Measurements from ENCODE around the gene KCNK18.

The KCNK18 gene

DNA sequence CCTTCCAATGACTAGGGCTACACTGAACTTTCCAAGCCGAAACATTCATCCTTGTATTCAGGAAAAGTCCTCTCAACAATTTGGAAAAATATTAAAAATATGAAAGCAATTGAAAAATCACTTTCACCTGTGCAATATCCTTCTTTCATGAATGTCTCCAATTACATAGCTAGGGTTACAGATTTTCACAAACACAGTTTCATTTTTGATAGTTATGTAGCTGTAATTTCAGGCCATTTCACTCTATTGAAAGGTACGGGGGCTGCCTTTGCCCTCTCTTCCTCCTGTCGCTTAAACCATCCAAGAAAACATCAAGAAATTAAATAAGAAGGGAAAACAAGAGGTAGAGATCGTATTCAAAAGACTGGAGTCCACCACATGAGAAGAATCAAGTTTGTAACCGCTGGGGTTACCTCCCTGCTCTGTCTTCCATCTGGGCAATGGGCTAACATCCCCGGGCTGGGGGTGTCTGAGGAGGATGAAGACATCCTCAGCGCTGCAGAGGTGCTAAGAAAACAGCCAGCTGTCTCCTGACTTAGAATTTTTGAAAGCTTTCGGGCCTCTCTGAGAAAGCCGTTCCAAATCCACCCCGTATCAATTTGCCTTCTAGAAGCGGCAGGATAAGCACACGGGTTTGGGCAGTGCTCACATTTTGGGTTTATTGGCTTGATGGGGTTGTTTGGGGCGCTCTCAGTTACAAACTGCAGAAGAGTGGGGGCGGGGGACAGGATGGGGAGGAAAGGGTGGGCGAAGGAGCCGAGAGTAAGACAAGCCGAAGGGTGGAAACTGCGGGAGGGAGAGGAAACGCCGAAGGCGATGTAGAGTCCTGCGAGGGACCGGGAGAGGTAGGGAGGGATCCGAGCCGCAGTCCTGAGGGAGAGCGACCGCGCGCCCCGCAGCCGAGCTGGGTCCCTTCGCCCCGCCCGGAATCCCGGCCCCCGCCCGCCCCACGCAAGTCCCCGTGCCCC, 34.9 kb upstream of the KCNK18 start:
- TF ChIP-seq, protein P1, sequence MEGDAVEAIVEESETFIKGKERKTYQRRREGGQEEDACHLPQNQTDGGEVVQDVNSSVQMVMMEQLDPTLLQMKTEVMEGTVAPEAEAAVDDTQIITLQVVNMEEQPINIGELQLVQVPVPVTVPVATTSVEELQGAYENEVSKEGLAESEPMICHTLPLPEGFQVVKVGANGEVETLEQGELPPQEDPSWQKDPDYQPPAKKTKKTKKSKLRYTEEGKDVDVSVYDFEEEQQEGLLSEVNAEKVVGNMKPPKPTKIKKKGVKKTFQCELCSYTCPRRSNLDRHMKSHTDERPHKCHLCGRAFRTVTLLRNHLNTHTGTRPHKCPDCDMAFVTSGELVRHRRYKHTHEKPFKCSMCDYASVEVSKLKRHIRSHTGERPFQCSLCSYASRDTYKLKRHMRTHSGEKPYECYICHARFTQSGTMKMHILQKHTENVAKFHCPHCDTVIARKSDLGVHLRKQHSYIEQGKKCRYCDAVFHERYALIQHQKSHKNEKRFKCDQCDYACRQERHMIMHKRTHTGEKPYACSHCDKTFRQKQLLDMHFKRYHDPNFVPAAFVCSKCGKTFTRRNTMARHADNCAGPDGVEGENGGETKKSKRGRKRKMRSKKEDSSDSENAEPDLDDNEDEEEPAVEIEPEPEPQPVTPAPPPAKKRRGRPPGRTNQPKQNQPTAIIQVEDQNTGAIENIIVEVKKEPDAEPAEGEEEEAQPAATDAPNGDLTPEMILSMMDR (IDR thresholded peaks at IDR 0.05; ENCODE audit: low read depth, low read length), result no peak
- H3K4me3 ChIP-seq (ENCODE audit: low read depth, low read length), result no peak overlapping the region

DNA sequence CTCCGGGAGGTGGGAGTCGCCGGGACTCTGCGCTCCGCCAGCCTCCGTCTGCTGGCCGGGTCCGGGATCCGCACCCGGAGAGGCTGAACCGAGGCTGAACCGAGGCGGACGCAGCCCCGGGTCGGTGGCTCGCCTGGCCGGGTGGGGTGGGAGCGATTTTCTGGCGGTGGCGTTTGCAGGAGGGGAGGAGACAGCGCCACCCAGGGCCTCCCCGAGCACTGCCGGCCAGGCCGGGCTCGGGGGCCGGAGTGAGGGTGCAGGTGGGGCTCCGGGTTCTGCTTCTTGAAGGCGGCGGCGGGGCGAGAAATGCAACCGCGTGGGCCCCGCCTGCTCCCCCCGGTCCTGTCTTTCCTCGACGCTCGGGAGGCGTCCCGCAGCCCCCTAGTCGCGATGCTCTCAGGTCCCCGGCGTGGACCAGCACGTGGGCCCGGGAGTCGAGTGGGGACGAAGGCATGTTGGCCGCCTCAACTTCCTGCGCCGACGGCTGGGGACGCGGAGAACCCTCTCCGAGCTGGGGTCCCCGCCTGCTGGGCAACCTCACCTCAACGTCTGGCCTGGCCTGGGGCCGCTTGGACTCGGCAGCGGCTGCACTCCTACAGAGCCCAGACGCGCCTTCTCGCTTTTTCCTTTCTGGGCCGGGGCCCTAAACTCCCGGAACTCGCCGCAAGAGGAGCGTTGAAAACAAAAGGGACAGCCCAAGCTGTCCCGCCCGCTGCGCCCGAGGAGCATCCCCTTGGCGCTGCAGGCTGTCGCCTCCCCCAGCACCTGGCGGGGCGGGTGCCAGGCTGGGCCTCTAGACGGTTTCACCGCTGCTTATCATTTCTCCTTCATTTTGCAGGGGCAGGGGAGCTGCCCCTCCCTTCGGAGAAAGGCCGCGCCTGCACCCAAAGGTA, 34.0 kb upstream of the KCNK18 start:
- TF ChIP-seq, protein P1 (IDR thresholded peaks at IDR 0.05; ENCODE audit: low read depth, low read length), result no peak
- no peak overlapping the region for H3K4me3 ChIP-seq (ENCODE audit: low read depth, low read length)

GRCh38 chr10:117163954-117164548, 33.2 kb upstream of the KCNK18 start:
- TF ChIP-seq, protein P1 (IDR thresholded peaks at IDR 0.05; ENCODE audit: low read depth, low read length), result no peak
- H3K4me3 ChIP-seq (ENCODE audit: low read depth, low read length), result no peak overlapping the region

DNA sequence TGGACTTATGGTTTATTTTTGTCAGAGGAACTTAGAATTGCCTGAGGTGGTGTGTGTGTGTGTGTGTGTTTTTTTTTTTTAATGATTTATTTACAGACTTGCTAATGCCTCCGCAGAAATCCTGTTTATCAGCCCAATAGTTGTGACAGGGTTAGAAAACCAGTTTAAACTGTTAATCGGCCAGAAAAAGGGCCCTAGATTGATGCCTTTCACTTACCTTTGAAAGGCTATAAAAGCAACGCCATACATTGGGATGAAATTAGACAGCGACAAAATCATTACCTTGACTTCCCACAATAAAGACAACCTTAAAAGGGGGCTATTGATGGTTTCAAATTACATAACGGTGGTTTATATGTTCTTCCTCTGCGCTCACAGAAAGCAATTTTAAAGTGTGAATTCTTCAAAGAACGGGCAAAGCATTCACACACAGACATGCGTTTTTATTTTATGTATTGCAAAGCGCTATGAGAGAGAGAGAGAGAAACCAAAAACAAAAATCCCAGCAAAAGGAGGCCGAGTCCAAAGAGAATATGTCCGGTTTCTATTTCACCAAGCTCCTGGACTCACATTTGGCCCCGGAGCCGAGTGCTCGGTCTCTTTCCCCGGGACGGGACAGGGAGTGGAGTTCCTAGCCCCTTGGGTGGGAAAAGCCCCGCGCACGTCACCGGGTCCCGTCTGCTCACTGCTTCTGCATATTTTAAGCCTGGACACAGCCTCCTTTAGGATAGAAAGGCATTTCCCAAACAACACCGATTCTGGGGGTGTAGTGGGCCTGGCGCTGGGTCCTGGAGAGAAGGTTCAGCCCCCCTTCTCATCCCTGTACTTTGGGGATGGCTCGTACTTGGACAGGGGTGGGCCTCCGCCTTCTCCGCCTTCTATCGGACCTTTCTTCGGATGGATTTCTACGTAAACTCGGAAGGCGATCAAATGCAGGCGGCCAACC, 32.4 kb upstream of the KCNK18 start:
- peak overlapping the region; percentile 43 for H3K4me3 ChIP-seq (ENCODE audit: low read depth, low read length)
- TF ChIP-seq, protein P1 (IDR thresholded peaks at IDR 0.05; ENCODE audit: low read depth, low read length), result no peak

GRCh38 chr10:117165538-117166417, 31.5 kb upstream of the KCNK18 start:
- no peak overlapping the region; the same call in 1 of the 2 replicates for H3K4me3 ChIP-seq (ENCODE audit: low read depth, low read length)

More at GRCh38 chr10:117165538-117166417, 31.5 kb upstream of the KCNK18 start:
- TF ChIP-seq, protein P1 (IDR thresholded peaks at IDR 0.05; ENCODE audit: low read depth, low read length), result peak; percentile 67

All from WI38 (cell line).